ENCODE results near the gene ARHGAP15.

GRCh38 chr2:143503280-143503679, 374.1 kb downstream of the ARHGAP15 start:
- TF ChIP-seq EZH2phosphoT487 (IDR thresholded peaks at IDR 0.05; ENCODE audit: low read length), result no peak
- no peak for TF ChIP-seq CTCF (IDR thresholded peaks at IDR 0.05; ENCODE audit: low read length)

All from MM.1S (cell line).